GM12874 (cell line): ENCODE results near the gene ERRFI1.
A peak's percentile ranks its signal among the peaks of the same experiment; 100 is the strongest.

ENCODE experiments used
- CTCF ChIP-seq: IDR thresholded peaks from 2 replicates; pipeline ENCODE4 v1.5.1; 2011; ENCODE audit warnings: low read depth, mild to moderate bottlenecking, control low read depth, low read length, moderate library complexity; ENCODE audit not compliant: insufficient read depth

ERRFI1 gene

DNA sequence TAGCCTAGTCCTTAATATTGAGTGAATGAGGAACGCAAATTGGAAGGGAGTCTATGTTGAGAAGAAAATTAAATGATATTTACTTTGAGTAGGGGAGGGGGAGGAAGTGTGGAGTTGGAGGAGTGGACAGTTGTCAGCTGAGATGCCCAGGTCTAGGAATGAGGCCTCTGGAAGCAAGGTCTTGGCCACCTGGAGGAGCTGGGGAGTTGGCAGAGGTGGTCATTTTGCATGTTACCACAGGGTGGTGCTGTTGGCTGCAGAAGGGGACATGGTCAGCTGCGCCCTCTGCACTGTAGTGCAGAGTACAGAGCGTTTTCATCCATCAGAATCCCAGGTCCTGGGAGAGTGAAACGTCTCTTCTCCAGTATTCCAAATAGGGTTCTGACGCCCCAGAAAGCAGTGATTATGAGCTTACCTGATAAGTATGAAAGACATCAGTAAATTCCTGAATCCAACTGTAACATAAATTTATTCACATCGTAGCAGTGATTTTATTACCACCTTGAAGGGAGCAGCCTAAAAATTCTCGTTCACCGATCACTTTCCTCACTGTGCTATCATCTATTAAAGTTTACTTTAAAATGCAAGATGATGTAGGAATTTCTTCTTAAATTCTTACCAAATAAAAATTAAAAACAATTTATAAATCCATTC lies 50.8 kb downstream of the ERRFI1 start:
- peak; percentile 74 for TF ChIP-seq CTCF

DNA sequence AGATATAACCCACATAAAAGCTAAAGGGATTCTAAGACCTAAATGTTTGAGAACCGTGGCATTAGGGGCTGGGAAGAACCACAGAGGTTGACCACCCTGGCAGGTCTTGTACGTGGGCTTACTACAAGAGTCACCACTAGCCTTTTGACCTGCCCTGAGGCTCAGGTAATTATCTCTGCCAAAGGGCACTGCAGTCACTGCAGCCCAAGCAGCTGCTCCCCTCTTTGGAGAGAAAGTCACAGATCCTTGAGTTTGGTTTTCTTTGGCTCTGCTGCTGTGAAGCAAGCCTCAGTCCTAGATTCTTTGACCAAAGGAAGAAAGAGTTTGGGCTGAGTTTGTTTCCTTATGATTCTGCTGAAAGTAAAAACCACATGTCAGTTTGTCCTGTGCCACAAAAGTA lies 53.0 kb downstream of the ERRFI1 start:
- TF ChIP-seq CTCF, result no peak

DNA sequence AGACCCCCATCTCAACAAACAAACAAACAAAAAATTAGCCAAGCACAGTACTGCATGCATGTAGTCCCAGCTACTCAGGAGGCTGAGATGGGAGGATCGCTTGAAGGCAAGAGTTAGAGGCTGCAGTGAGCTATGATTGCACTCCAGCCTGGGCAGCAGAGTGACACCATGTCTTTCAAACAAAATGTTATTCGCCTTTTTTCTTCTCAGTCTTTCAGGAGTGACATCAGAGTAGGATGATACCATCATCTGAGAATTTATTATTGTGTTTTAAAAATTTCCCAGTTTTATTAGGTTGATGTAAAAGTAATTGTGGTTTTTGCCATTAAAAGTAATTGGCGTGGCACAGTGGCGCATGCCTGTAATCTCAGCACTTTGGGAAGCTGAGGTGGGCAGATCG lies 53.8 kb downstream of the ERRFI1 start:
- TF ChIP-seq CTCF, result no peak

GRCh38 chr1:7971024-7971423 lies 55.1 kb downstream of the ERRFI1 start:
- TF ChIP-seq CTCF, result no peak

DNA sequence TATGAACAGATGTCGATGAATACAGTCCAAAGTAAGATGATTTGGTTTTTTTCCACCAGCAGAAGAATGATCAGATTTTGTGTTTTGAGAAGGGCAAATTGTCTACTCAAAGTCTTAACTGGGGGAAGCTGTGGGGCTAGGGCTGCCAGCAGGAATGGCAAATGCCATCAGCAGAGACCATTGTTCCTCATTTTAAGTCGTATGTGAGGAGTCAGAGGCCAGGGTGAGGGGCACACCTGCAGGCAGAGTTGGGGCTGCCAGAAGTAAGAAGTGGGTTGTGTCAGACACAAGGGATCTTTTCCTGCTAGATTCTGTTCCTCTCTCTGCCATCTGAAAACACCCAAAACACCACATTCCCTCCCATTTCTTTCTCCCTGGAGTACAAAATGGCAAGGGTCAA lies 55.9 kb downstream of the ERRFI1 start:
- TF ChIP-seq CTCF, result no peak

DNA sequence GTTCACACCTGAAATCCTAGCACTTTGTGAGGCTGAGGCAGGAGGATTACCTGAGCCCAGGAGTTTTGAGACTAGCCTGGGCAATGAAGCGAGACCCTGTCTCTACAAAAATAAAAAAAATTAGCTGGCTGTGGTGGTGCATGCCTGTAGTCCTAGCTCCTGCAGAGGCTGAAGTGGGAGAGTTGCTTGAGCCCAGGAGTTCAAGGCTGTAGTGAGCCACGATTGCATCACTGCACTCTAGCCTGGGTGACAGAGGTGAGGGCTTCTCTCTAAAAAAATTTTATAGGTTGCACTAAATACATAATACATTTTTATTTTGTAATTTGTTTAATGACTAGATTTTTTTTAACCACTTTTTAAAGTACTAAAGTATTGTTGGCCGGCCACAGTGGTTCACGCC lies 58.5 kb downstream of the ERRFI1 start:
- no peak for TF ChIP-seq CTCF

- TF ChIP-seq CTCF, result no peak
Observed at GRCh38 chr1:7967196-7967595, 58.9 kb downstream of the ERRFI1 start.
